DOHH2 (cell line): ENCODE measurements around the gene ABI3BP.

Source experiments
- H3F3A ChIP-seq: fragments of 200-600 bp; sonication (generic), shearing (Covaris generic); 2 replicates; pipeline ENCODE4 v1.6.0; 2016; ENCODE audit warnings: antibody characterized with exemption, mild to moderate bottlenecking; ENCODE audit not compliant: control insufficient read depth, insufficient read depth
- H3K27ac ChIP-seq: fragments of 200-600 bp; sonication (generic); 2 replicates; pipeline ENCODE4 v1.5.1; 2014; ENCODE audit warnings: low read depth, mild to moderate bottlenecking, low read length, moderate library complexity
- H3K27me3 ChIP-seq: fragments of 200-600 bp; sonication (generic); 2 replicates; pipeline ENCODE4 v1.6.1; 2014; ENCODE audit warnings: mild to moderate bottlenecking, low read length, mixed read lengths; ENCODE audit not compliant: control insufficient read depth
- H3K36me3 ChIP-seq: fragments of 200-600 bp; sonication (generic); 2 replicates; pipeline ENCODE4 v1.6.1; 2014; ENCODE audit warnings: mild to moderate bottlenecking, low read length, moderate library complexity, mixed read lengths; ENCODE audit not compliant: control insufficient read depth
- H3K4me1 ChIP-seq: fragments of 200-600 bp; sonication (generic); 2 replicates; pipeline ENCODE4 v1.6.1; 2014; ENCODE audit warnings: mild to moderate bottlenecking, low read length, mixed read lengths; ENCODE audit not compliant: control insufficient read depth
- H3K4me2 ChIP-seq: fragments of 200-600 bp; sonication (generic); 2 replicates; pipeline ENCODE4 v1.6.0; 2014; ENCODE audit warnings: mild to moderate bottlenecking, low read length, moderate library complexity
- H3K4me3 ChIP-seq: fragments of 200-600 bp; sonication (generic); 2 replicates; pipeline ENCODE4 v1.5.1; 2014; ENCODE audit warnings: mild to moderate bottlenecking, low read length, mixed read lengths
- H3K79me2 ChIP-seq: fragments of 200-600 bp; sonication (generic); 2 replicates; pipeline ENCODE4 v1.6.1; 2014; ENCODE audit warnings: mild to moderate bottlenecking, low read length, mixed read lengths; ENCODE audit not compliant: control insufficient read depth
- H3K9me2 ChIP-seq: fragments of 200-600 bp; sonication (generic); replicated peaks from 2 replicates; pipeline ENCODE4 v1.6.1; 2014; ENCODE audit warnings: mild to moderate bottlenecking, low read length, mixed read lengths; ENCODE audit not compliant: control insufficient read depth
- H3K9me3 ChIP-seq: fragments of 200-600 bp; sonication (generic); 2 replicates; pipeline ENCODE4 v1.6.1; 2014; ENCODE audit warnings: antibody characterized with exemption, low read length, mixed read lengths; ENCODE audit not compliant: control insufficient read depth, insufficient read depth
- H4K20me1 ChIP-seq: fragments of 200-600 bp; sonication (generic); 2 replicates; pipeline ENCODE4 v1.6.0; 2014; ENCODE audit warnings: low read depth, mild to moderate bottlenecking, antibody characterized with exemption, low read length, moderate library complexity; ENCODE audit not compliant: control insufficient read depth, insufficient read depth
- CTCF ChIP-seq: fragments of 200-600 bp; sonication (generic); IDR thresholded peaks from one replicate; pipeline ENCODE4 v1.5.1; 2014; ENCODE audit warnings: antibody characterized with exemption, mild to moderate bottlenecking, low read depth, low read length; ENCODE audit not compliant: poor library complexity, severe bottlenecking
- EZH2phosphoT487 ChIP-seq: fragments of 200-600 bp; sonication (generic); IDR thresholded peaks from 2 replicates; pipeline ENCODE4 v1.6.1; 2017; ENCODE audit warnings: borderline replicate concordance, mild to moderate bottlenecking, antibody characterized with exemption, low read length, moderate library complexity, mixed read lengths

ABI3BP gene

GRCh38 chr3:100725935-100726513 lies 267.2 kb downstream of the ABI3BP start:
- Histone ChIP-seq H3K9me2 (no peaks in the 10 kb centered on the region), H3K4me1 (no peaks in the 10 kb centered on the region), H3K4me2 (no peak overlapping the region), H3K9me3 (no peaks in the 10 kb centered on the region), H3K36me3 (peaks cover 69% of the 10 kb centered on the region), H4K20me1 (no peaks in the 10 kb centered on the region), H3K4me3 (no peak overlapping the region), H3K27me3 (no peaks in the 10 kb centered on the region), H3F3A (no peaks in the 10 kb centered on the region), H3K79me2 (peaks cover 6% of the 10 kb centered on the region; the same call in 1 of the 2 replicates), H3K27ac (no peak overlapping the region)
- no peak for TF ChIP-seq CTCF
- TF ChIP-seq EZH2phosphoT487 = no peak

- H4K20me1 ChIP-seq = no peaks in the 10 kb centered on the region
- no peak overlapping the region for H3K27ac ChIP-seq
- H3K4me1 ChIP-seq = no peaks in the 10 kb centered on the region
- H3F3A ChIP-seq = no peaks in the 10 kb centered on the region
- H3K4me3 ChIP-seq = no peak overlapping the region
- H3K36me3 ChIP-seq = peaks cover 76% of the 10 kb centered on the region
- no peaks in the 10 kb centered on the region for H3K9me2 ChIP-seq
- peaks cover 44% of the 10 kb centered on the region for H3K79me2 ChIP-seq
- no peaks in the 10 kb centered on the region for H3K27me3 ChIP-seq
- TF ChIP-seq CTCF (no peak), EZH2phosphoT487 (no peak)
- no peak overlapping the region for H3K4me2 ChIP-seq
- no peaks in the 10 kb centered on the region for H3K9me3 ChIP-seq
Observed at GRCh38 chr3:100720426-100720825, 272.8 kb downstream of the ABI3BP start.

GRCh38 chr3:100719136-100719535 lies 274.1 kb downstream of the ABI3BP start:
- Histone ChIP-seq H3K9me2 (no peaks in the 10 kb centered on the region), H3K4me1 (no peaks in the 10 kb centered on the region), H3K79me2 (peaks cover 56% of the 10 kb centered on the region), H3F3A (no peaks in the 10 kb centered on the region), H4K20me1 (0 out of 2 replicates have a peak, but pooled peaks cover 4% of the 10 kb centered on the region), H3K9me3 (no peaks in the 10 kb centered on the region), H3K27ac (no peak overlapping the region), H3K27me3 (no peaks in the 10 kb centered on the region), H3K4me3 (no peak overlapping the region), H3K4me2 (no peak overlapping the region), H3K36me3 (peaks cover 89% of the 10 kb centered on the region)
- TF ChIP-seq CTCF (no peak), EZH2phosphoT487 (no peak)
